ENCODE data around the gene LSAMP. TPM values are rescaled to one million over a fixed set of nuclear protein-coding genes. Genes with fewer than 3 reads are reported as not detected.

The LSAMP gene
- total and polyA plus RNA-seq, 2 of the 8 experiments (the other 6 are each of a cell fraction or from before 2014, with no cell fraction given), result 1.8 to 5.7 TPM

DNA sequence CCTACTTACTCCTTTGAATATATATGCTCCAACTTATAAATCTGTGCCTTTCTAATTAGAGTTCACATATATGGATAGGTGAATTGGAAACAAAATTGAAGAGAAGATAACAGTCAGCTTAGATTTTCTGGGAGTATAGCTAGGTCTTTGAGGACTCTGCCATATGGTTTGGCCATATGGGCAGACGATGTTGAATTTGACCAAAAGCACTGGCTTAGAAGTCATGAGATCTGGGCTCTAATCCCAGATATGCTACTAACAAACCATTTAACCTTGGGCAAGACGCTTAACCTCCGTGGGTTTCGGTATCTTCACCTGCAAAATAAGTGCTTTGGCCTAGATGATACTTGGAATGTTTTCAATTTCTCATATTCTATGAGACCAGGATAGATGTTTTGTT, 154.1 kb downstream of the LSAMP start (continued):
- no peak for TF ChIP-seq SUZ12 (IDR thresholded peaks at IDR 0.05; ENCODE audit: low read length)
- TF ChIP-seq, protein P1, sequence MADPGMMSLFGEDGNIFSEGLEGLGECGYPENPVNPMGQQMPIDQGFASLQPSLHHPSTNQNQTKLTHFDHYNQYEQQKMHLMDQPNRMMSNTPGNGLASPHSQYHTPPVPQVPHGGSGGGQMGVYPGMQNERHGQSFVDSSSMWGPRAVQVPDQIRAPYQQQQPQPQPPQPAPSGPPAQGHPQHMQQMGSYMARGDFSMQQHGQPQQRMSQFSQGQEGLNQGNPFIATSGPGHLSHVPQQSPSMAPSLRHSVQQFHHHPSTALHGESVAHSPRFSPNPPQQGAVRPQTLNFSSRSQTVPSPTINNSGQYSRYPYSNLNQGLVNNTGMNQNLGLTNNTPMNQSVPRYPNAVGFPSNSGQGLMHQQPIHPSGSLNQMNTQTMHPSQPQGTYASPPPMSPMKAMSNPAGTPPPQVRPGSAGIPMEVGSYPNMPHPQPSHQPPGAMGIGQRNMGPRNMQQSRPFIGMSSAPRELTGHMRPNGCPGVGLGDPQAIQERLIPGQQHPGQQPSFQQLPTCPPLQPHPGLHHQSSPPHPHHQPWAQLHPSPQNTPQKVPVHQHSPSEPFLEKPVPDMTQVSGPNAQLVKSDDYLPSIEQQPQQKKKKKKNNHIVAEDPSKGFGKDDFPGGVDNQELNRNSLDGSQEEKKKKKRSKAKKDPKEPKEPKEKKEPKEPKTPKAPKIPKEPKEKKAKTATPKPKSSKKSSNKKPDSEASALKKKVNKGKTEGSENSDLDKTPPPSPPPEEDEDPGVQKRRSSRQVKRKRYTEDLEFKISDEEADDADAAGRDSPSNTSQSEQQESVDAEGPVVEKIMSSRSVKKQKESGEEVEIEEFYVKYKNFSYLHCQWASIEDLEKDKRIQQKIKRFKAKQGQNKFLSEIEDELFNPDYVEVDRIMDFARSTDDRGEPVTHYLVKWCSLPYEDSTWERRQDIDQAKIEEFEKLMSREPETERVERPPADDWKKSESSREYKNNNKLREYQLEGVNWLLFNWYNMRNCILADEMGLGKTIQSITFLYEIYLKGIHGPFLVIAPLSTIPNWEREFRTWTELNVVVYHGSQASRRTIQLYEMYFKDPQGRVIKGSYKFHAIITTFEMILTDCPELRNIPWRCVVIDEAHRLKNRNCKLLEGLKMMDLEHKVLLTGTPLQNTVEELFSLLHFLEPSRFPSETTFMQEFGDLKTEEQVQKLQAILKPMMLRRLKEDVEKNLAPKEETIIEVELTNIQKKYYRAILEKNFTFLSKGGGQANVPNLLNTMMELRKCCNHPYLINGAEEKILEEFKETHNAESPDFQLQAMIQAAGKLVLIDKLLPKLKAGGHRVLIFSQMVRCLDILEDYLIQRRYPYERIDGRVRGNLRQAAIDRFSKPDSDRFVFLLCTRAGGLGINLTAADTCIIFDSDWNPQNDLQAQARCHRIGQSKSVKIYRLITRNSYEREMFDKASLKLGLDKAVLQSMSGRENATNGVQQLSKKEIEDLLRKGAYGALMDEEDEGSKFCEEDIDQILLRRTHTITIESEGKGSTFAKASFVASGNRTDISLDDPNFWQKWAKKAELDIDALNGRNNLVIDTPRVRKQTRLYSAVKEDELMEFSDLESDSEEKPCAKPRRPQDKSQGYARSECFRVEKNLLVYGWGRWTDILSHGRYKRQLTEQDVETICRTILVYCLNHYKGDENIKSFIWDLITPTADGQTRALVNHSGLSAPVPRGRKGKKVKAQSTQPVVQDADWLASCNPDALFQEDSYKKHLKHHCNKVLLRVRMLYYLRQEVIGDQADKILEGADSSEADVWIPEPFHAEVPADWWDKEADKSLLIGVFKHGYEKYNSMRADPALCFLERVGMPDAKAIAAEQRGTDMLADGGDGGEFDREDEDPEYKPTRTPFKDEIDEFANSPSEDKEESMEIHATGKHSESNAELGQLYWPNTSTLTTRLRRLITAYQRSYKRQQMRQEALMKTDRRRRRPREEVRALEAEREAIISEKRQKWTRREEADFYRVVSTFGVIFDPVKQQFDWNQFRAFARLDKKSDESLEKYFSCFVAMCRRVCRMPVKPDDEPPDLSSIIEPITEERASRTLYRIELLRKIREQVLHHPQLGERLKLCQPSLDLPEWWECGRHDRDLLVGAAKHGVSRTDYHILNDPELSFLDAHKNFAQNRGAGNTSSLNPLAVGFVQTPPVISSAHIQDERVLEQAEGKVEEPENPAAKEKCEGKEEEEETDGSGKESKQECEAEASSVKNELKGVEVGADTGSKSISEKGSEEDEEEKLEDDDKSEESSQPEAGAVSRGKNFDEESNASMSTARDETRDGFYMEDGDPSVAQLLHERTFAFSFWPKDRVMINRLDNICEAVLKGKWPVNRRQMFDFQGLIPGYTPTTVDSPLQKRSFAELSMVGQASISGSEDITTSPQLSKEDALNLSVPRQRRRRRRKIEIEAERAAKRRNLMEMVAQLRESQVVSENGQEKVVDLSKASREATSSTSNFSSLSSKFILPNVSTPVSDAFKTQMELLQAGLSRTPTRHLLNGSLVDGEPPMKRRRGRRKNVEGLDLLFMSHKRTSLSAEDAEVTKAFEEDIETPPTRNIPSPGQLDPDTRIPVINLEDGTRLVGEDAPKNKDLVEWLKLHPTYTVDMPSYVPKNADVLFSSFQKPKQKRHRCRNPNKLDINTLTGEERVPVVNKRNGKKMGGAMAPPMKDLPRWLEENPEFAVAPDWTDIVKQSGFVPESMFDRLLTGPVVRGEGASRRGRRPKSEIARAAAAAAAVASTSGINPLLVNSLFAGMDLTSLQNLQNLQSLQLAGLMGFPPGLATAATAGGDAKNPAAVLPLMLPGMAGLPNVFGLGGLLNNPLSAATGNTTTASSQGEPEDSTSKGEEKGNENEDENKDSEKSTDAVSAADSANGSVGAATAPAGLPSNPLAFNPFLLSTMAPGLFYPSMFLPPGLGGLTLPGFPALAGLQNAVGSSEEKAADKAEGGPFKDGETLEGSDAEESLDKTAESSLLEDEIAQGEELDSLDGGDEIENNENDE (IDR thresholded peaks at IDR 0.05; ENCODE audit: insufficient replicate concordance, low read length), result no peak
- TF ChIP-seq SIN3A (conservative IDR thresholded peaks at IDR 0.05 in 1 of 2, IDR thresholded peaks at IDR 0.05 in 1 of 2; ENCODE audit: low read depth in 1 of 2, low read length in 2 of 2), result no peak

Measured in H1 (cell line).